HG02840 (cell line): ENCODE results near the gene BASP1.
"Not testable (repeated sequence)": the region's sequence is repeated elsewhere in the genome, so short reads cannot be mapped to it uniquely, and the experiment has no call there.

Experiments
- ATAC-seq: cut with Tn5 transposase; IDR thresholded peaks from one replicate; pipeline ENCODE4 v1.9.1; 2021; ENCODE audit warnings: mild to moderate bottlenecking, moderate library complexity, moderate number of reproducible peaks; ENCODE audit not compliant: unreplicated experiment, low FRiP score

Gene BASP1

DNA sequence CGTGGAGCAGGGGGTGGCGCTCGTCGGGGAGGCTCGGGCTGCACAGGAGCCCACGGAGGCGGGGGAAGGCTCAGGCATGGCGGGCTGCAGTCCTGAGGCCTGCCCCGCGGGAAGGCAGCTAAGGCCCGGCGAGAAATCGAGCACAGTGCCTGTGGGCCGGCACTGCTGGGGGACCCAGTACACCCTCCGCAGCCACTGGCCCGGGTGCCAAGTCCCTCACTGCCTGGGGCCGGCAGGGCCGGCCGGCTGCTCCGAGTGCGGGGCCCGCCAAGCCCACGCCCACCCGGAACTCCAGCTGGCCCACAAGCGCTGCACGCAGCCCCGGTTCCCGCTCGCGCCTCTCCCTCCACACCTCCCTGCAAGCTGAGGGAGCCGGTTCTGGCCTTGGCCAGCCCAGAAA lies 94.4 kb downstream of the BASP1 start:
- ATAC-seq = not testable (repeated sequence)

DNA sequence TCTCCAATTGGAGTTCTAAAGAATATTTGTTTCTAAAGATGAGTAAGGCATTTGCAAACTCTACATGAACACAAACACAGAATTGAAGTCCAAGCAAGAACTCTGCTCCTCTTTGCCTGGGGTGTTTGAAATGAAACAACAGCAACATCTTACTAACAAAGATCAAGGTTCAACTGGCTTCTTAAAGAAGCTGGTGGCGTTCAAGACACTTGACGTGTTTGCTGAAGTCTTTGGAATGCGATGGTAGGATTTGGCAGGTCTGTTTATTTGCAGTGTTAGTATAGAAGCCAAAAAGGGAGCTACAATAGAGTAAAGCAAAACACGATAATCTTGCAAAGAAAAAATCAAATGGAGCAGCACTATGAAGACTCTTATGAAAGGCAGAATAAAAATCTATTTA lies 94.9 kb downstream of the BASP1 start:
- ATAC-seq = no peak

DNA sequence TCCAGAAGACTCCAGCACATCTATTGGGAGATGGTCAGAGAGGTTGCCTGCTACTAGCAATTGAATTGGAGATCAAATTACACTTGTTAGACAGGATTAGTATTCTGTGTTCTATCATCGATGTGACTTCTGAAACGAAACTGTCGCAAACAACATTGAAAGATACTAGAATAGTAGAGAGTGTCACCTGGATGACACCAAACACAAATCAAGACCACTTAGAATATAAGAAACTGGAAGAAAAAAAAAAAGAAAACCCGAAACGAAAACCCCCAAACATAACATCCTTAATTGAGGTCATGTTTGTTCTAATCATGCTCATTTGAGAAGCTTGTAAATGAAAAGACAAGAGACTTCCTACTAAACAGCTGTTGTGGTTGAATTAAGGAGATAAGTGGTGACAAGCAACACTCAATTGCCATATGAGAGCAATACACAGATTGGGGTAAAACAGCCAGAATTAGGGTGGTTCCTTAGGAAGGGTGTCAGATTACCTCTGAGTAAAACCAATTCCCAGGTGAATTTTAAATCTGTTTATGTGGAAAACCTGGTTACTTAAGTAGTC lies 97.6 kb downstream of the BASP1 start:
- no peak for ATAC-seq

DNA sequence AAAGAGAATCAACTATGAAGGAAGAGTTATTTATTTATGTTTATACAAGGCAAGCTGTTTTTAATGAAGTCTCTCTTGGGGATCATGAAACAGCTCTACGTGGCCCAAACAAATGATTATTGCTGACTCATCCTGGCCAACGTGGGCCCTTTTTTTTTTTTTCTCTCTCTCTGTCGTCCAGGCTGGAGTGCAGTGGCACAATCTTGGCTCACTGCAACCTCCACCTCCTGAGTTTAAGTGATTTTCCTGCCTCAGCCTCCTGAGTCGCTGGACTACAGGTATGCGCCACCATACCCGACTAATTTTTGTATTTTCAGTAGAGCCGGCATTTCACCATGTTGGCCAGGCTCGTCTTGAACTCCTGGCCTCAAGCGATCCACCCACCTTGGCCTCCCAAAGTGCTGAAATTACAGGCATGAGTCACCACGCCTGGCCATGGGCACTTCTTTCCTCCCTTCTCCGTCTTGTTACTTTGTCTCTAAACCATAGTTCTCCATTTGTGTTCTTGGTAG lies 98.3 kb downstream of the BASP1 start:
- no peak for ATAC-seq

DNA sequence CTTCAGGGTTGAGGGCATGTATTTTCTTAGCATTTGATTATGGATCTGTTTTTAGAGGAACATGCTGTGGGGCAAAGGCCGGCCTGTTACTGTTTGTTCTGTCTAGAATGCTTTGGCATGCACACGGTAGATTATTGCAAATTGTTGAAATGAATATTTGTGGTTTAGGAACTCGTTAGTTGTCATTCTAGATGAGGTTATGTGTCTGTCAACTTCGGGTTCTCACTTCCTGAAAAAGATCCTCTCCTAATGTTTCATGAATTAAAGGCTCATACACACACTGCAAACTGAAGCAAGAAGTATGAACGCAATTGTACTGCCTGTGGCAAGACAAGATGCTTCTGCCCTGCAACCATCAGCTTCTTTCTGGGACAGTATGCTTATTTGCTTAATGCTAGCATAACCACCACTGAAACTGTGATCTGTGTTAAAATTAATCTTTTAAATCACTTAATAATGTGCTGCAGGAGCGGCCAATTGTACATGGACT lies 99.6 kb downstream of the BASP1 start:
- ATAC-seq = peak; percentile 60

DNA sequence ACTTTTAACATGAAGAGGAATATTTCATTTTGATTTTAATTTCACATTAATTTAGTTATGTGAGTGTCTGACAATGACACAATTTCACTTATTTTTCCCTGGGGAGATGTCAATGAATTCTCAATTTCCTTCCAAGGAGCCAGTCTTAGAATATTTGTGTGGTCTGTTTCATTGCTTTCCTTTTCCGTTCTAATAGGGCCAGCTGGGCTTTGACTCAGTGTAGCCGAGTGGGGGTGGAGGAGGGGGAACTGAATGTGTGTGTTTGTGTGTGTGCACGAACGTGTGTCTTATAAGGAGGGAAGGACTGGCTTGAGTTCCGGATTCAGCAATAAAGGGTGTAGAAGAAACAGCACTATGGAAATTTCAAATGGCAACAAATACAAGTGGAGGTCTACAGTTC lies 100.0 kb downstream of the BASP1 start:
- ATAC-seq = peak; percentile 24

DNA sequence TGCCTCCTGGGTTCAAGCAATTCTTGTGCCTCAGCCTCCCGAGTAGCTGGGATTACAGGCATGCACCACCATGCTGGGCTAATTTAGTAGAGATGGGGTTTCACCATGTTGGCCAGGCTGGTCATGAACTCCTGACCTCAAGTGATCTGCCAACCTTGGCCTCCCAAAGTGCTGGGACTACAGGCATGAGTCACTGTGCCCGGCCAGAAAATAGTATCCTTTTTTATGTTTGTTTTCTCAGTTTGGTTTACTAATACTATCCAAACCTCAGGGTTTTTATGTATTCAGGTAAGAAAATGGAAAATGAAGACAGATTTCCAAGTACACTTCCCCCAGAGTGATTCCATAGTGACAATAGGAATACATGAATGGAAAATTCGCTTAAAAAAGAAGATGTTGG lies 101.7 kb downstream of the BASP1 start:
- ATAC-seq = not testable (repeated sequence)

DNA sequence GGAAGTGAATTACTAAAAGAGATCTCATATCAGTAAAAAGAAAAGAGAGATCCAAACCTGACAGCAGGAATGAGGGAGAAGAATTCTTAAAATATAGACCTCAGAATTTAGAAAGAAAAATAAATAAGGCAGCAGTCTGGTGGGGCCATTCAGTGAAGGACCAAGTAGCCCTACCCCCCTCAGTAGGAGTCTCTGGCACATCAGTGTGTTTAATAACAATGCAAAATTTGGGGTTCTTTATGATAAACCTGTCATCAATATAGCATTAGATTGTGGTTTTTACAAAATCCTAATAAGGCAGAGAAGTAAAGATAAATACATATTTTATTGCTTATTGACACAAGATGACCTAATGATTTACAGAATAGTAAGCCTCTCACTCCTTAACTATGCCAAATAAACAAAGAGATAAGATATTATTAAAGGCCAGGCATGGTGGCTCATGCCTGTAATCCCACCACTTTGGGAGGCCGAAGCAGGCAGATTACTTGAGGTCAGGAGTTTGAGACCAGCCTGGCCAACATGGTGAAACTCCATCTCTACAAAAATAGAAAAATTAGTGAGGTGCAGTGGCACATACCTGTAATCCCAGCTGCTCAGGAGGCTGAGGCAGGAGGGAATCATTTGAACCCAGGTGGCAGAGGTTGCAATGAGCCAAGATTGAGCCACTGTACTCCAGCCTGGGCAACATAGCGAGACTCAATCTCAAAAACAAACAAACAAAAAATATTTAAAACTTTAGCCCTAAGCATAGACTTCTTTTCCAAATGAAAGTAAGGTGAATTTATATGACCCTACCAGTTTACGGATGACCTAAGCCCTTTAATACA lies 108.6 kb downstream of the BASP1 start:
- no peak for ATAC-seq
